ENCODE results near the gene ZNF148. TPM values are rescaled to one million over a fixed set of nuclear protein-coding genes. Genes with fewer than 3 reads are reported as not detected.

Gene ZNF148, protein sequence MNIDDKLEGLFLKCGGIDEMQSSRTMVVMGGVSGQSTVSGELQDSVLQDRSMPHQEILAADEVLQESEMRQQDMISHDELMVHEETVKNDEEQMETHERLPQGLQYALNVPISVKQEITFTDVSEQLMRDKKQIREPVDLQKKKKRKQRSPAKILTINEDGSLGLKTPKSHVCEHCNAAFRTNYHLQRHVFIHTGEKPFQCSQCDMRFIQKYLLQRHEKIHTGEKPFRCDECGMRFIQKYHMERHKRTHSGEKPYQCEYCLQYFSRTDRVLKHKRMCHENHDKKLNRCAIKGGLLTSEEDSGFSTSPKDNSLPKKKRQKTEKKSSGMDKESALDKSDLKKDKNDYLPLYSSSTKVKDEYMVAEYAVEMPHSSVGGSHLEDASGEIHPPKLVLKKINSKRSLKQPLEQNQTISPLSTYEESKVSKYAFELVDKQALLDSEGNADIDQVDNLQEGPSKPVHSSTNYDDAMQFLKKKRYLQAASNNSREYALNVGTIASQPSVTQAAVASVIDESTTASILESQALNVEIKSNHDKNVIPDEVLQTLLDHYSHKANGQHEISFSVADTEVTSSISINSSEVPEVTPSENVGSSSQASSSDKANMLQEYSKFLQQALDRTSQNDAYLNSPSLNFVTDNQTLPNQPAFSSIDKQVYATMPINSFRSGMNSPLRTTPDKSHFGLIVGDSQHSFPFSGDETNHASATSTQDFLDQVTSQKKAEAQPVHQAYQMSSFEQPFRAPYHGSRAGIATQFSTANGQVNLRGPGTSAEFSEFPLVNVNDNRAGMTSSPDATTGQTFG
- total RNA-seq: 10 to 100 TPM; 19.6 to 20.0 TPM

DNA sequence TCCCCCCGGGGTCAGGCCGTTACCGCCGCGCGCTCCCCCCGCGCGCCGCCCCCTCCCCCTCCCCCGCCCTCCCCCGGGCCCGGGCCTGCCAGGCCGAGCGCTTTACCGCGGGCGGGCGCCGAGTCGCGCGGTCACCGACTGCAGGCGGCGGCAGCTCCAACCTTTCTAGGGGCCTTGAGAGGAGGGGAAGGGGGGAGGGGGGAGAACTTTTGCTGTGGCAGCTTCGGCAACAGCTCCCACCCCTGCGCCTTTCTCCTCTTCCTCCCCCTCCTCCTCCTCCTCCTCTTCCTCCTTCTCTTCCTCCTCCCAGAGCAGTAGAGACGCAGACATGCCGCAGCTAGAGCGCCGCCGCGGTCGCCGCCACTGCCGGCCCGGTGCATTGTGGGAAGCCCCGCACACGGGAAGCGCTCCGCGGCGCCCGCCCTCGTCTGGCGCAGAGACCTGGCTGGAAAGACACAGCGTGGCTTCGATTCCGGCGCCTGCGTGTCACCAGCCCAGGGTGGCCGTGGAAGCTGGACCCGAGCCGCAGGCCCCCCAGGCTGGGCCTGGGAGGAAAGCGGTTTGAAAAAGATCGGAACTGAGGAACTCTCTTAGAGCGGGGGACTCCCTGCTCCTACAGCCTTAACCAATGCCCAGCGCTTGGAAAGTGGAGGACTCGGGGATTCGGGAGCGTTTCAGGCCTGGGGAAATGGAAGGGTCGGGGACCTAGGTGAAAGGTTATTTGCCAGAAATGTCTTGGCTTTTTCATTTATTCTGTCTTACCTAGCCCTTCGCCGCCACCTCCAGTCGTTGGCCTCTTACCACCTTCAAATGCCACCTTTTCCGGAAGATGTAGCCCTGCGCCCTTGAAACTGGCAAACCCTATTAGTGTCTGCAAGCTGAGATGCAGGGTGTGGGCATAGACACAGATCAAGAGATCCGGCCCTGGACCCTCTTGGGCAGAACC is at the start of gene ZNF148:
TSS of gene ZNF148 (minus strand) at position 330 of the 946 bp plus-strand sequence. CDS start 61,685 bp downstream, outside the sequence.

DNA sequence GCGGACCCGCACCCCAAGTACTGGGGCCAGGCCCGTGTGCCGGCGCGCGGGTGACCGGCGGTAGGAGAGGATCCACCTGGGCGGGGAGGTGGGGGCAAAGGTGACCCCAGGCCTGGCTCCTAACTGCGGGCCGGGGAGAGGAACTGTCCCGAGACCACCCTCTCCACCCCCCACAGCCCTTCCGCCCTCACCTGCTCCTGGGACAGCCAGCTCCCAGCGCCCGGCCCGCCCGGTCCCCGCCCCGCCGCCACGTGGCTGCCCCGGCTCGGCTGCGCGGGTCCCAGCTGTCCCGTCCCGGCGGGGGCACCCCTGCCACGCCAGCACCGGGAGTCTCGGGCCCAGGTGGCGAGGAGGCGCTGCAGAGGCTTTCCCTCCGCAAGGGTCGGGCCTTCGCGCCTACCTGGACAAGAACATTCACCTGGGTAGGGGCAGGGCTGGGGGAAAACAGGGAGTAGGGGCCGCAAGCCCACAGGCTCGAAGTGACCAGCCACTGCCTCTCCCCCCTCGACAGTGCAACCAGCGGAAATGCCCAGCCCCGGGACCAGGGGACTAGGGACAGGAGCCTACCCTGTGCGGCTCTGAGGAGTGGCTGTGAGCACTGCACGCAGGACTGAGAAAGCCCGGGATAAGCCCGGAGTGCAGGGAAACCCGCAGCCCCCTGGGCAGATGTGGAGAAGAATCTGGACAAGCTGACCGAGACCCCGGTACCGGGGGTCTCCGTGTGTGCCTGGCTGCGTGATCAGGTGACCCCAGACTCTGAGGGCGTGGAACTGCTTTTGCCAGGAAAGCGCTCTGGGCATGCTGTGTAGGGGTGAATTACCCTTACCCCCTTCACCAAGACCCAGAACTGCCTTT is 162.4 kb downstream of the ZNF148 start, which contains the start of gene SLC12A8:
TSS of gene SLC12A8 (minus strand) at position 240 of the 855 bp plus-strand sequence. CDS start 1,399 bp downstream, outside the sequence.

Small RNA genes within 50 kb of the gene (small RNA-seq; reads per million reads assigned to genes)
- gene RNU6-232P: 0 reads per million in 2 donors

Other genes starting within 250 kb of the ZNF148 start
- gene SLC12A8, start 162.6 kb downstream of the ZNF148 start, total RNA-seq: under 1 TPM; under 0.01 to 1.00 TPM
- 10 to 100 TPM; 44.0 to 50.3 TPM for gene SNX4, start 144.9 kb upstream of the ZNF148 start, total RNA-seq
- 1 to 10 TPM; 6.5 to 9.3 TPM for gene OSBPL11, start 220.2 kb upstream of the ZNF148 start, total RNA-seq

Data from melanocyte of skin (primary cell).